ENCODE results near the gene GGACT. TPM values are rescaled to one million over a fixed set of nuclear protein-coding genes. Genes with fewer than 3 reads are reported as not detected.
"Not testable (repeated sequence)": the region's sequence is repeated elsewhere in the genome, so short reads cannot be mapped to it uniquely, and the experiment has no call there.

Gene GGACT
- total RNA-seq, 1 donor from 2014 or later = 1.3 TPM

DNA sequence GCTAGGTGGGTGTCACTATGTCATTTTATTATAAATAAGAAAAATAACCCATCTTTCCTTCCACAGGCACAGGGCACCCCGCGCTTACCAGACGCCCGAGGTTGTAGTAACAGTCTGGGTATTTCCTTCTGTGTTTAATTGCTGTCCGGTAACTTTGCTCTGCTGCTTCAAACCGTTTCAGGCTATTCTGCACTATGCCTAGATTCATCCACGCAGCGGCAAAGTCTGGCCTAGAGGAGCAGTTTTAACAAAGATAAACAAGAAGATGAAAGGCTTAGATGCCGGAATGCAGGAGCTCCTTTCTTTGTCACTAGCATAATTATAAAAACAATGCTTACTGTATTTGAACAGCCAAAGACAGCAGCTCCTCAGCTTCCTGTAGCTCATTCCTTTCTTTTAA lies 36.9 kb upstream of the GGACT start:
- TF ChIP-seq, protein P1, sequence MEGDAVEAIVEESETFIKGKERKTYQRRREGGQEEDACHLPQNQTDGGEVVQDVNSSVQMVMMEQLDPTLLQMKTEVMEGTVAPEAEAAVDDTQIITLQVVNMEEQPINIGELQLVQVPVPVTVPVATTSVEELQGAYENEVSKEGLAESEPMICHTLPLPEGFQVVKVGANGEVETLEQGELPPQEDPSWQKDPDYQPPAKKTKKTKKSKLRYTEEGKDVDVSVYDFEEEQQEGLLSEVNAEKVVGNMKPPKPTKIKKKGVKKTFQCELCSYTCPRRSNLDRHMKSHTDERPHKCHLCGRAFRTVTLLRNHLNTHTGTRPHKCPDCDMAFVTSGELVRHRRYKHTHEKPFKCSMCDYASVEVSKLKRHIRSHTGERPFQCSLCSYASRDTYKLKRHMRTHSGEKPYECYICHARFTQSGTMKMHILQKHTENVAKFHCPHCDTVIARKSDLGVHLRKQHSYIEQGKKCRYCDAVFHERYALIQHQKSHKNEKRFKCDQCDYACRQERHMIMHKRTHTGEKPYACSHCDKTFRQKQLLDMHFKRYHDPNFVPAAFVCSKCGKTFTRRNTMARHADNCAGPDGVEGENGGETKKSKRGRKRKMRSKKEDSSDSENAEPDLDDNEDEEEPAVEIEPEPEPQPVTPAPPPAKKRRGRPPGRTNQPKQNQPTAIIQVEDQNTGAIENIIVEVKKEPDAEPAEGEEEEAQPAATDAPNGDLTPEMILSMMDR (IDR thresholded peaks at IDR 0.05) = no peak
- TF ChIP-seq EZH2phosphoT487 (IDR thresholded peaks at IDR 0.05) (no peak), EZH2 (IDR thresholded peaks at IDR 0.05) (no peak)
- peaks cover 73% of the 10 kb centered on the region for H3K36me3 Mint-ChIP-seq
- peaks cover 11% of the 10 kb centered on the region for H3K4me1 Mint-ChIP-seq
- peaks cover 10% of the 10 kb centered on the region for H3K9me3 Mint-ChIP-seq
- Histone ChIP-seq H3K27me3 (no peaks in the 10 kb centered on the region), H3K4me1 (peaks cover 5% of the 10 kb centered on the region), H3F3A (ENCODE audit: low read depth) (no peaks in the 10 kb centered on the region), H4K20me1 (ENCODE audit: low read depth) (no peaks in the 10 kb centered on the region), H3K4me3 (no peak overlapping the region), H3K27ac (no peak overlapping the region), H3K4me2 (no peak overlapping the region), H3K9me3 (ENCODE audit: low read depth) (no peaks in the 10 kb centered on the region), H3K9ac (no peak overlapping the region), H3K79me2 (ENCODE audit: low read depth) (no peaks in the 10 kb centered on the region), H3K36me3 (peaks cover 8% of the 10 kb centered on the region), H2AFZ (replicated peaks) (no peak overlapping the region)
- DNase-seq (ENCODE audit: low spot score) = no peak
- H3K27ac Mint-ChIP-seq = no peak overlapping the region
- no peaks in the 10 kb centered on the region for H3K27me3 Mint-ChIP-seq (ENCODE audit: insufficient read depth, low read depth)
- no peak overlapping the region for H3K4me3 Mint-ChIP-seq

DNA sequence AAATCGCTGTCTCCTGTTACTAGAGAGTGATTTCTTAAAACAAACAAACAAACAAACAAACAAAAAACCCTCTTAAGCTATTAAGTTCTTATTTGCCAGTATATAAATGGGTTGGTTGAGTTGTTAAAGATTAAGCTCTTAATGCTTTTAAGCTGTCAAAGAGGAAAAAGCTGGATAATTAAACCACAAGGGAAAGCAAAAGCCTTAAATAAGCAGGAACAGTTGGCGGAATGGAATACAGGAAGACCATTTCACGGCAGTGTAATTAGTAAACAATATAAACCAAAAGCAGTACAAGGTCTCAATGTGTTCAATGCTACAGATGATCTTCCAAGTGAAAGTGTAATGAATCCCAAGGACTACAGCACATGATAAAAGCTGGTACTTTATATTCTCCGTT lies 32.2 kb upstream of the GGACT start:
- Histone ChIP-seq H3K4me3 (no peak overlapping the region), H3K79me2 (ENCODE audit: low read depth) (no peaks in the 10 kb centered on the region), H3K27me3 (no peaks in the 10 kb centered on the region), H2AFZ (replicated peaks) (no peak overlapping the region), H3K4me2 (no peak overlapping the region), H3K27ac (no peak overlapping the region), H3F3A (ENCODE audit: low read depth) (no peaks in the 10 kb centered on the region), H4K20me1 (ENCODE audit: low read depth) (no peaks in the 10 kb centered on the region), H3K9ac (no peak overlapping the region), H3K4me1 (no peaks in the 10 kb centered on the region), H3K9me3 (ENCODE audit: low read depth) (peaks cover 9% of the 10 kb centered on the region), H3K36me3 (peaks cover 12% of the 10 kb centered on the region)
- DNase-seq (ENCODE audit: low spot score) = no peak
- no peaks in the 10 kb centered on the region for H3K27me3 Mint-ChIP-seq (ENCODE audit: insufficient read depth, low read depth)
- TF ChIP-seq EZH2phosphoT487 (IDR thresholded peaks at IDR 0.05) (no peak), EZH2 (IDR thresholded peaks at IDR 0.05) (no peak)
- TF ChIP-seq, protein P1 (IDR thresholded peaks at IDR 0.05) = no peak
- H3K4me3 Mint-ChIP-seq = no peak overlapping the region
- H3K4me1 Mint-ChIP-seq = no peaks in the 10 kb centered on the region
- peaks cover 41% of the 10 kb centered on the region for H3K9me3 Mint-ChIP-seq
- H3K36me3 Mint-ChIP-seq = peaks cover 65% of the 10 kb centered on the region
- H3K27ac Mint-ChIP-seq = no peak overlapping the region

DNA sequence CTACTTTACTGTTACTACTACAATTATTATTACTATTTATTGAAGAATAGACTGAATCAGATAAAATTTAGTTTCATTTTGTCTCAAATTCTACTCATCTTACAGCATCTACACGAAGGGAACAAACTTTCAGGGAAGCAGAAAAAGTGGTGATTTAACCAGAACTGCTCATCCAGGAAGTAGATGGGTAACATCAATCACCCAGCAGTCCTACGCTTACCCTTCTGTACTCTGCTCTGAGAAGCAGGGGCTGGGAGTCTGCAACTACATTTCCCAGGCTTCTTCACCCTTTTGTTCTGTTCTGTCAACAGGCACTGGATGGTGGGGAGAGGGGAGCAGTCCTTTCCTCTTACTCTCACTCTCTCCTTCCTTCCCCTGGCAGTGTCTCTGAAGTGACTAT lies 31.4 kb upstream of the GGACT start:
- no peak for DNase-seq (ENCODE audit: low spot score)
- H4K20me1 ChIP-seq (ENCODE audit: low read depth) = no peaks in the 10 kb centered on the region
- no peak overlapping the region for H3K4me2 ChIP-seq
- peaks cover 12% of the 10 kb centered on the region for H3K36me3 ChIP-seq
- no peak overlapping the region for H3K27ac ChIP-seq
- H3K27ac Mint-ChIP-seq = no peak overlapping the region
- H3K27me3 Mint-ChIP-seq (ENCODE audit: insufficient read depth, low read depth) = no peaks in the 10 kb centered on the region
- no peaks in the 10 kb centered on the region for H3K4me1 ChIP-seq
- H3K27me3 ChIP-seq = no peaks in the 10 kb centered on the region
- H3K9me3 Mint-ChIP-seq = peaks cover 43% of the 10 kb centered on the region
- H2AFZ ChIP-seq (replicated peaks) = no peak overlapping the region
- H3F3A ChIP-seq (ENCODE audit: low read depth) = no peaks in the 10 kb centered on the region
- no peaks in the 10 kb centered on the region for H3K79me2 ChIP-seq (ENCODE audit: low read depth)
- no peak overlapping the region for H3K4me3 Mint-ChIP-seq
- TF ChIP-seq EZH2phosphoT487 (IDR thresholded peaks at IDR 0.05) = no peak
- no peak for TF ChIP-seq EZH2 (IDR thresholded peaks at IDR 0.05)
- TF ChIP-seq, protein P1 (IDR thresholded peaks at IDR 0.05) = no peak
- no peak overlapping the region for H3K4me3 ChIP-seq
- peaks cover 66% of the 10 kb centered on the region for H3K36me3 Mint-ChIP-seq
- H3K9ac ChIP-seq = no peak overlapping the region
- peaks cover 9% of the 10 kb centered on the region for H3K9me3 ChIP-seq (ENCODE audit: low read depth)
- no peaks in the 10 kb centered on the region for H3K4me1 Mint-ChIP-seq

DNA sequence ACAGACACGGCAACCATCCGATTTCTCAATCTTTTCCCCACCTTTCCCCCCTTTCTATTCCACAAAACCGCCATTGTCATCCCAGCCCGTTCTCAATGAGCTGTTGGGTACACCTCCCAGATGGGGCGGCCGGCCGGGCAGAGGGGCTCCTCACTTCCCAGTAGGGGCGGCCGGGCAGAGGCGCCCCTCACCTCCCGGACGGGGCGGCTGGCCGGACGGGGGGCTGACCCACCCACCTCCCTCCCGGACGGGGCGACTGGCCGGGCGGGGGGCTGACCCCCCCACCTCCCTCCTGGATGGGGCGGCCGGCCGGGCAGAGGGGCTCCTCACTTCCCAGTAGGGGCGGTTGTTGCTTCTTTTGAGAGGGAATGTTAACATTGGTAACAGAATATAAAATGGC lies 30.3 kb upstream of the GGACT start:
- H3K36me3 Mint-ChIP-seq = peaks cover 58% of the 10 kb centered on the region
- H3K9ac ChIP-seq; H3K9me3 ChIP-seq (ENCODE audit: low read depth): not testable (repeated sequence)

More for the DNA sequence above, 30.3 kb upstream of the GGACT start:
- H3K4me1 ChIP-seq; H3K27me3 Mint-ChIP-seq (ENCODE audit: insufficient read depth, low read depth); H2AFZ ChIP-seq (replicated peaks); H4K20me1 ChIP-seq (ENCODE audit: low read depth); H3K4me3 ChIP-seq; H3F3A ChIP-seq (ENCODE audit: low read depth); H3K27me3 ChIP-seq; DNase-seq (ENCODE audit: low spot score); H3K27ac ChIP-seq; H3K4me2 ChIP-seq; H3K79me2 ChIP-seq (ENCODE audit: low read depth); H3K27ac Mint-ChIP-seq; H3K36me3 ChIP-seq; H3K4me3 Mint-ChIP-seq; H3K4me1 Mint-ChIP-seq: not testable (repeated sequence)
- peaks cover 41% of the 10 kb centered on the region for H3K9me3 Mint-ChIP-seq

All from neural progenitor cell (in vitro differentiated cells).